ENCODE data around the gene SETBP1. TPM values are rescaled to one million over a fixed set of nuclear protein-coding genes. Genes with fewer than 3 reads are reported as not detected.

SETBP1 gene
- total RNA-seq, 1 donor from 2014 or later = 4.3 TPM

DNA sequence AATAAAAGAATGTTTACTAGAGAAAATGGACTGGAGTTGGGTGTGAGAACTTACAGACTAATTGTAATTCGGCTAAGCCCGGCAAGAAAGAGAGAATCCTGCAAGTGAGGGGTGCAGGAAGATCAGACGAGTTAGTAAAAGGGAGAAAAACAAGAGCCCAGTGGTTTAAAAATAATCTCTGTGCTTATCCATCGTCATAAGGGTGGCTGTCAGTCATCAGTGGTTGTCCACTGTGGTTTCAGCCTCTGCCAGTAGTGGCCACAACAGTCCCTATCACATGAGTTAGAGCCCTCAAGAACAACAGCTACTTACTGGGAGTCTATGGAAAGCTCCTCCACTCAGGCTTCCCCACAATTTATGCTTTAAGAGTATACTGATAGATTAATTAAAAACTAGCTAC lies 239.8 kb downstream of the SETBP1 start:
- intact Hi-C loops (cut with micrococcal nuclease) = no loop called here

DNA sequence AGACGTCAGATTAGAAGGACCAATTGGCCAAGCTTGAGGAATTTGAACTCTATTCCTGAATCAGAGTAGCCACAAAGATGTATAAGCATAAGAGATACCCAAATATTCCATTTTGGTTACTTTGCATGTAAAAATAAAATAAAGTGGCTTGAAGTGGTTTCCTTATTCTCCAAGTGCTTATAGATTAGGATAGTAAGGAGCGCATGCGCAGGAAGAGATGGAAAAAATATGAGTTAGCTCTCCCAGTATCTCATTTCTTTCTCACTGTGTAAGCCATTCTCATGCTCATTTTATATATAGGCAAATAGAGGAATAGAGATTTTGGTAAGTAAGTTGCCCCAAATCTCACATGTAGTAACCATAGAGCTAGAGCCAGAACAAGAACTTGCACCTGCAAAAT lies 241.3 kb downstream of the SETBP1 start:
- intact Hi-C loops (cut with micrococcal nuclease) = no loop called here

DNA sequence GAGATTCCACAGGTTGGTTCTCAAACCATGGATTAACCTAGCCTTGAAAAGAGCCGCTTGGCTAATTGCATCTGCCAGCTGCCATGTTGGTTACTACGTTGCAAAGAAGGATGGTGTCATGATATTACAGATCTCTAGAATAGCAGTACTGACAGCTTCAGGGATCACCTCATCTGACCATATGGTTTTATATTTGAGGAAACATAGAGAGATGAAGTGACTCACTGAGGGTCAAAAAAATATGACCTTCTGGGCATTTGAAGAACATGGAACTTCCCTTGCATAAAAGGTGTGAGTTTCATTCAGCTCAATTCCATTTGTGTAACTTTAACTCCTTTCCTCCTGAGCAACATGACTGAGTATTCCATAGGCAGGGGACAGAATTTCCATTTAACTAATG lies 242.3 kb downstream of the SETBP1 start:
- intact Hi-C loops (cut with micrococcal nuclease) = no loop called here

DNA sequence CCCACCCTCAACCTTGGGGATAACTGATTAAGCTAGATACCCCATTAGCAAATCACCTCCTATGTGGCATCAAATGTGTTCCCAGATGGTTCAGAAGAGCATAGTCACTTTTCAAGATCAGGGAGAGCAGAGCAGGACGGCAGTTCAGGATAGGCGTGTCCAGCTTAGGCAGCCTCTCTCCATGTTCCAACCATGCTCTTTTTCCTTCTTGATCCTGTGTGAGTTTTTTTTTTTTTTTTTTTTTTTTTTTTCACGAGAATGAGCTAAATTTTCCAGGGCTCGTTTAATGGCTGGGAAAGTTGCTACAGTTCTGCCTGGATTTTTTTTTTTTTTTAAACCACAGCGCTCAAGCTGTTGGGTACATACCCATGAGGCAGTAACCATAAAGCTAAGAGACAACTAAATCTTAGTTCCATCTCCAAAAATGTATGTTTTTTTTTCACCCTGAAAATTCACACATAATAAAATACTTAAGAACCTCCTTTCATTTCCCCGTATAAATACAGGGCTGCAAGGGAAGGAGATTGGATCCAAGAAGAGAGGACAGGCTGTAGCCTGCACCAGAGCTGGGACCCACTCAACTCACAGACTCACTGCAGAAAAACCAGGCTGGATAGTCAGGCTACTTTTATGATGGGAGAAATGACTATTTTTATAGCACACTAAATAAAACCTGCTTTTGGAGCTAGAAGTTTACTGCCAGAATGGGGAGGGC lies 244.3 kb downstream of the SETBP1 start:
- intact Hi-C loops (cut with micrococcal nuclease) = no loop called here

DNA sequence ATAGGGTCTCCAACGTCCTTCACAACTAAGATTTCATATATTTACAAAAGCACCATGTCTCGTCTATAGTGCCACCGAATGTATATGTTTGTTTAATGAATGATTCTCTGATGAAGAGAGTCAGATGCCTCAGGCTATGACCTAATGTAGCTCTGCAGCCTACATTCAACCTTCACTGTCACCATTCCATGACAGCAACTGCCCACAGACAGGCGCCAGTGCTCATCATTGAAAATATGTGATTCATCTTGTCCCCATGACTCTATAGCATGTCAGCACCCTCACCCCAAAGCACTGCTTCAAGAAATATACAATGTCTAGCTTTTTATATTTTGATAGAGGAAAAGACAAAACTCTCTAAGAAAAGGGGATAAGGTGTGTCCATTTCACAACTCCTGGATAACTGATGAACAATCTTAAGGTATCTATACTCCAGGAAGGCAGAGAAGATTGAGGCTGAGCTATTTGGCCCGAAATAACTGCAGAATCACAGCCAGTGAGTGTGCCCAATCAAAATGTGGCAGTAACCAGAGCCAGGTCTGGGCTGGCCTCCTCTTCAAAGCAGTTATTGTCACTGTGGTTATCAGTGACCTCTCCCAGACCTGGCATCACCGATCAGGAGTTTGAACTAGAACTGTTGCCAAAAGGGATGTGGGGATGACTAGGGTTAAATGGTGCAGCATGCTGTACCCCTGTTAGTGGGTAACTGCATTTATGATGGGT lies 246.6 kb downstream of the SETBP1 start:
- intact Hi-C loops (cut with micrococcal nuclease) = no loop called here

DNA sequence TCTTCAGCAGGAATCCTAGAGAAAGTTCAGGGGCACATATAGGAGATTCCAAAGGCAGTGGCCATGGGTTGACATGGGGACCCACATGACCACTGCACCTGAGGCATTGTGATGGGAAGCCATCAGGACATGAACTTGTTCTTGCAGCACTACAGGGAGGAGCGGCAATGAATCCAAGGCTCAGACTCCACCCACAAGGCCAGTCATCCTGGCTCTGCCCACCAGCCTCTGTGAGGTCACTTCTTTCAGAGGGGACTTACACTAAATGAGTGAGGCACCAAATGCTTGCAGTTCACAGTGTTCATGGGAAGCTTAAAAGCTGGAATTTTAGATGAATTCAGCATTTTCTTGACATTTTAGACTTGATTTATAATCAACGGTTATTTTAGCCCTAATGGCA lies 254.2 kb downstream of the SETBP1 start:
- intact Hi-C loops (cut with micrococcal nuclease) = no loop called here

DNA sequence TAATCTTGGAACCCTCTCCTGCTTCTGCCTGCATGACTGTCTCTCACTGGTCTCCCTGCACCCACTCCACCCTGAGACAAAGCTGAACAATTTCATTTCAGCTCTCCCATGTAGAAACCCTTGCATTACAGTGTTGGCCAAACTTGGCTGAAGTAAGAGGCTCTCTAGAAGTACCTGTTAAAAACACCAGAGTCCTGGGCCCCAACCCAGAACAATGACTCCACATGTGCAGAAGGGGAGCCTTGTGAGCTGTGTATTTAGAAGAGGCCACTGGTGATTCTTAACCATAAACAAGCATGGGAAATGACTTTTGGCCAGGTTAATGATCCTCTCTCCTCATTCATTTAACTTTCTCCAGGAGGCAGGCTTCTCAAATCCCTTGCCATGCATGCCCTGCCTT lies 254.8 kb downstream of the SETBP1 start:
- intact Hi-C loops (cut with micrococcal nuclease) = no loop called here

DNA sequence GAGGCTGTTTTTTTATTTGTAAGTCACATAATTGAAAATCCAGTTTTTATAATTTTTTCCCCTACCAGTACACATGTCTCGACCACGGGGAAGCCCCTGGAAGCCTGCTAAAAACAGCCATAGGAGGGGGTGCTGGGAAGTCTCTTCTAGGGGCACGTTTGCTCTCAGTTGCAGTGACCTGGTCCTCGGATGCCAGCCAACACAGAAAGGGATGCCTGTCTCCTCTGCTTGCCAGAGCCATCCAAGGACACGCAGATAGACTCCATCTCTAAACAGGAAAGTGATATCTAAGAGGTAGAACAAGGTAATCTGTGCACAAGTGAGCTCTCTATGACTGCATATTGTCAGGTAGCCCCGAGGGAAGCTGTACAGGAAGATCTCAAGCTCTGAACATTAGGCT lies 255.8 kb downstream of the SETBP1 start:
- intact Hi-C loops (cut with micrococcal nuclease) = no loop called here

DNA sequence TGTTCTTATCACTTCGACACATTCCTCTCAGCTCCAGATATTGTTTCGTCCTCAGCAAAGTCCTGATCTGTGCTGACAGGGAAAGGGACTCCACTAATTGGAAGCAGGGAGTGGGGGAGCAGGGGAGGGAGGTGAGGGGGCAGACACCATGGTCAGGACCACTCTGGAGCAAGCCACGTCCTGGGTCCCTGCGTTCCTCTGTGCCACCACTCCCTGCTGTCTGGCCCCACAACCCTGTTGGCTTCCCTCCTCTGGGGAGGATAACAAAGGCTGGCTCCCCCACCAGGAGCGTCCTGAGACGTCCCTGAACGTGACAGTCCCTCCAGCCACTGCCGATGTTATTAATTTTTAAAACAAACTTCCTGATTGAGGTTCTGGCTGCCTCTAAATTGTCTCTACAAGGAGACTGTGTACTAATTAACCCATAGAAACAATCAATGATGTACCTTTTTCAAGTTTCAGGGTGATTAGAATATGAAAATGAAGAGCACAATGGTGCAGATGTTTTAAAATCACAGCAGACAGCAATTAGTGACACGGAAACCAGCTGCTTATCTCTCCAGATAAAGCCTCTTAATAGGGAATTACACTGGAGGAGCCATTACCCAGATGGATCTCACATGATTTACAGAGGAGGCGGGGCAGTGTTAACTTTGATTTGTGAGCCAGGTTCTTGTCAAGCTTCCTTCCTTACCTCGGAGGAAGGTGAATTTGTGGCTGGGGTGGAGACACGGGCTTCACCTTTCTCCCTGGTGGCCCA lies 257.5 kb downstream of the SETBP1 start:
- intact Hi-C loops (cut with micrococcal nuclease) = no loop called here

DNA sequence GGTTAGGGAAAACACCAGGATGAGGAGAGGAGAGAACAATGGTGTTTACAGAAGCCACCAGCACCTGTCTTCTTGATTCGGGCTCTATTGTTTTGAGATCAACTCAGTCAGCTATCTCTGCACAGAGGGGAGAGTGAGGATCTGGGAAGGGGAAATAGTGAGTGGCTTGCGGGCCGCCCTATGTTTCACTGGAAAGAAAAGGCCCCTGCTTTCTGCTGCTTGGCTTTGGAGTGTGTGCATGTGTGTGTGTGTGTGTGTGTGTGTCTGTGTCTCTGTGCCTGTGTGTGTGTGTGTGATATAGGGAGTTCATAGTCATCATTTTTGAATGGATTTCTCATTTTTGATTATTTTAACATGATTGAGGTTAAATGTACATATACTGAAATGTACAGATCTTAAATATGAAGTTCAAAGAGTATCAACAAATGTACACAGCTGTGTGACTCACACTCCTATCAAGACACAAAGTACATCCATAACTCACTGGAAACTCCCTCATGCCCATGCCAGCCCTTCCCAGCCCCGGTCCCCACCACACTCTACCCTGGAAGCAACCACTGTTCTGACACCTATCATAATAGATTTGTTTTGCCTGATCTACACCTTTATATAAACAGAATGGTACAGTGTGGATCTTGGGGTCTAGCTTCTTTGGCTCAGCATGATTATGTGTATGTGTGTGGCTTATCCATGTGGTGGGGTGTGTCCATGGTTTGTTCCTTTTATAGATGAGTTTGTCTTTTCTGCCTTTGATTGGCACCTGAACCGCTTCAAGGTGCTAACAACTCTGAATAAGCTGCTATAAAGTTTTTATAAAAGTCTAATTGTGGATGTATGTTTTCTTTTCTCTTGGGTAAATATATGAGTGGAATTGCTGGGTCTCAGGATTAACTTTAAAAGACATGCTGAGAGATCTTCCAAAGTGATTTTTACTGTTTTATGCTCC lies 258.3 kb downstream of the SETBP1 start:
- intact Hi-C loops (cut with micrococcal nuclease) = no loop called here

DNA sequence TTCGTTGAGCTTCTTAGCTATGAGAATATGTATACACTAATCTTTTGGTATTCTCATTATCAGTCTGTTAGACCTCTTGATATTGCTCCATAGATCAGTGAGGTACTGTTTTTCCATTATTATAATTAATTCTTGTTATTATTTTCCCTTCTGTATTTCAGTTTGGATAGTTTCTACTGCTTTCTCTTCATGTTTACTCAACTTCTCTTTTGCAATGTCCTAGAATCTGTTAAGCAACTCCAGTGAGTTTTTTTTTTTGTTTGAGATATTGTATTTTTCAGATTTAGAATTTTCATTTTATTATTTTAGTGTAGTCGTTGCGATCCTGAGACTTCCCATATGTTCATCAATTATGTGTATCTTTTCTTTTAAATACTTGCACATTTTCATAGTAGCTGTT lies 260.8 kb downstream of the SETBP1 start:
- intact Hi-C loops (cut with micrococcal nuclease) = no loop called here

DNA sequence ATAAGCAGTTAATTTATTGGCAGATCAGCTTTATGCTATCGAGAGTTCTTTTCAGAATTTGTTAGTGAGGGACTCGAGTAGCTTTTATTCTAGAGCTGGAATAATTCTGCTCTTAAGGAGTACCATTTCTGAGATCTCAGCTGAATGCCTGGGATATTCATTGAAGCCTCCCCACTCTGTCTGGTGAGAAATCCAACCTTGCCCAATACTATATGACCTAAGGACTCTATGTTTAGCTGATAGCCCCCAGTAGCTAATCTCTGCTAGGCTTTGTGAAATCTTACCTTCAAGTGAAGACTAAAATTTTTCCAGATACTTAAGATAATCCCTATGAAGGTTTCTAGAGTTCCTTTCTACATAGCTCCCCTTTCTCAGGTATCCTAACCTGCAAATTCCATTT lies 261.4 kb downstream of the SETBP1 start:
- intact Hi-C loops (cut with micrococcal nuclease) = no loop called here

DNA sequence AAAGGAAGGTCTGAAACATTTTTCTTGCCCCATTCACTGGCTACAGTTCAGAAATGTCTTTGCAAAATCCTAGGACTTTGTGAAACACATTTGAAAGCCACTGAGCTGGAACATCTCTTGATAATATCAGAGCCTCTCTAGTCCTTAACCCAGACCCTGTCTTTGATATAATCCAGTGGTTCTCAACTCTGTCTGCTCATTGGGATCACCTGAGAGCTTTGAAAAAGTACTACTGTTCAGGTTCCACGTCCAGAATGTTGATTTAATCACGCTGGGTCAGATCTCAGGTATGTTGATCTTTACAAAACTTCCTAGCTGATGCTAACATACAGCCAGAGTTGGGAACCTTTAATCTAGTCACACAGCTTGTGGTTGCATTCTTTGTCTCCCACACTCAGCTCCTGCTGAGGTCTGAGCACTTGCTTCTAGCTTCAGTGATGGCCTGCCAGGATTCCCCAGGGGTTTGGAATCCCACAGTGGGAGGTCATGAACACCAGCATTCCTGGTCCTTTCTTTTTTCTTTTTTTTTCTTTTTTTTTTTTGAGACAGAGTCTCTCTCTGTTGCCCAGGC lies 262.7 kb downstream of the SETBP1 start:
- intact Hi-C loops (cut with micrococcal nuclease) = no loop called here

DNA sequence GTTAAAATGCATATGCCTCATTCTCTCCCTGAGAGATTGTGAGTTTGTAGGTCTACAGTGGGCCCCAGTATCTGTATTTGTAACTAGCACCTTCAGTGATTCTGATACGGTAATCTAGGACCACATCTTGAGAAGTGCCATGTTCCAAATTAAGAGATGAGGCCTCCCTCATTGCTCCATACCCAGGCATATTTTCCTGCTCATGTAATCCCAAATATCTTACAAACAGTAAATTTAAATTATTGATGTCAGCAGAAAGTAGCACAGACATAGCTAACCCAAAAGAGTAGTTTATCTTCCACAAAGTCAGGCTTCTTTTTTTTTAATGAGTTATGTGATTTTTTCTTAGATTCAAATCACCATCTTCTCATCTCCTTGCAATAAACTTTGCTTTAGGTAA lies 263.8 kb downstream of the SETBP1 start:
- intact Hi-C loops (cut with micrococcal nuclease) = no loop called here

DNA sequence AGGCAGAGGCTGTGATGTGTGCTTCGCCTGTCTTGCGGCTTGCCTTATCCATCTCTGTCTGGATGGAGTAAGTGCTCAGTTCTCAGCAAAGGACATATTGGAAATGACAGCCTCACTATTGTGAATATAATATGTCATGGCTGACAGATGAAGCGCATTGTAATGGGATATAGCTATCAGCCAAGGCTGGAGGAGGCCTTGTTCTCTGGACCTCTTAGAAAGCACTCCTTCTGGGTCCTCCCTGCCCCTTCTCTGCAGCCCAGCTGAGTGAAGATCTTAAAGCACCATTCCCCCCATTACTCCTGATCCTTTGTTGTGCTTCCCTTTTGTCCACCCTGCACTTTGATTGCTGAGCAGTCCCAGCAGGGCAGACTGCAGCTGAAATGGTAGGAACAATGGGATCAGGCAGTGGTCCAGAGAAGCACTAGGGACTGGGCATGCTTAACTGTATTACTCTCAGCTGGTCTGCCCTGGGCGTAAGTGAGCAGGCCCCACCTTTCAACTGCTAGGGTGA lies 265.3 kb downstream of the SETBP1 start:
- intact Hi-C loops (cut with micrococcal nuclease) = no loop called here

DNA sequence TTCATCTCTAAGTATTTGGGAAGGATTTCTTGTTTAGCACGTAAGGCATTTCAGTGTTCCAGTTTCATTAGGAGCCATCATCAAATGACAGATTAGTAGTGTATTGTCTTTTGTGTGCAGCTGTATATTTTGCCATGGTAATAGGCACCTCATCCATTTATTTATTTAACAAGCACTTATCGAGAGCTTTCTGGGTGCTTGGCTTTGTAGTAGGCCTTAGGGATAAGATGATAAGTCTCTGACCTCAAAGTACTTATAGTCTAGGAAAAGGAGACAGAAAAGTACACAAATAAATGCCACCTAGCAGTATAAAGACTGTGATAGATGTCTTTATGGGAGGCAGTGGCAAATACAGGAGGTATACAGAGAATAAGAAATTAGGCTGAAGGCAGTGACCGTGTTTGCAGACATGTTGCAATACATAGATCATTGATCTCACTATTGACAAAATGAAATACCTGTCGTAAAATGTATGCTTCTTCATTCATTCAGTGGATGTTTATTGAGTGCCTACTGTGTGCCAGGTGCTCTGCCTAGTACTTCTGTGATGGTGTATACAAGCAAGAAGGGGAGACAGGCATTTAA lies 265.9 kb downstream of the SETBP1 start:
- intact Hi-C loops (cut with micrococcal nuclease) = no loop called here

DNA sequence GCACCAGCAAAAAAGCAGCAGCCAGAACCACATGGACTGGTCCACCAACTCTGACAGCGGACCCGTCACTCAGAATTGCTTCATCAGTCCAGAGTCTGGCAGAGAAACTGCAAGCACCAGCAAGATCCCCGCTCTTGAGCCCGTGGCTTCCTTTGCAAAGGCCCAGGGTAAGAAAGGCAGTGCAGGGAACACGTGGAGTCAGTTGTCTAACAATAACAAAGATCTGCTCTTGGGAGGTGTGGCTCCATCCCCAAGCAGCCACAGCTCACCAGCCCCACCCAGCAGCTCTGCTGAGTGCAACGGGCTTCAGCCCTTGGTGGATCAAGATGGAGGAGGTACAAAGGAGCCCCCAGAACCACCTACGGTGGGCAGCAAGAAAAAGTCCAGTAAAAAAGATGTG lies 269.3 kb downstream of the SETBP1 start:
- intact Hi-C loops (cut with micrococcal nuclease) = no loop called here

DNA sequence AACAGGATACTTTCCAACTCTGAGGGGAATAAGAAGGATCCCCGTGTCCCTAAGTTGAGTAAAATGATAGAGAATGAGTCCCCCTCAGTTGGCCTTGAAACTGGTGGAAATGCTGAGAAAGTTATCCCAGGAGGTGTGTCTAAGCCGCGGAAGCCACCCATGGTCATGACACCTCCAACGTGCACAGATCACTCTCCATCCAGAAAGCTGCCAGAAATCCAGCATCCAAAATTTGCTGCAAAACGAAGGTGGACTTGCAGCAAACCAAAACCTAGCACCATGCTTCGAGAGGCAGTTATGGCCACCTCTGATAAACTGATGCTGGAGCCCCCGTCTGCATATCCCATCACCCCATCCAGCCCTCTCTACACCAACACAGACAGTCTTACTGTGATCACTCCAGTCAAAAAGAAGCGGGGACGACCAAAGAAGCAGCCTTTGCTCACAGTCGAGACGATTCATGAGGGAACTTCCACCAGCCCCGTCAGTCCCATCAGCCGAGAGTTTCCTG lies 270.1 kb downstream of the SETBP1 start:
- intact Hi-C loops (cut with micrococcal nuclease) = no loop called here

DNA sequence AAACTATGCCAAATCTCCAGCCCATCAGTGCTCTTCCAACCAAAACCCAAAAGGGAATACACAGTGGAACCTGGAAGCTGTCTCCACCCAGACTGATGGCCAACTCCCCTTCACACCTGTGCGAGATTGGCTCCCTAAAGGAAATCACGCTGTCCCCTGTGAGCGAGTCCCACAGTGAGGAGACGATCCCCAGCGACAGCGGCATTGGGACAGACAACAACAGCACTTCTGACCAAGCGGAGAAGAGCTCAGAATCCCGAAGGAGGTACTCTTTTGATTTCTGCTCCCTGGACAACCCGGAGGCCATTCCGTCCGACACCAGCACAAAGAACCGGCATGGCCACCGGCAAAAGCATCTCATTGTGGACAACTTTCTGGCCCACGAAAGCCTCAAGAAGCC lies 271.1 kb downstream of the SETBP1 start:
- intact Hi-C loops (cut with micrococcal nuclease) = no loop called here

DNA sequence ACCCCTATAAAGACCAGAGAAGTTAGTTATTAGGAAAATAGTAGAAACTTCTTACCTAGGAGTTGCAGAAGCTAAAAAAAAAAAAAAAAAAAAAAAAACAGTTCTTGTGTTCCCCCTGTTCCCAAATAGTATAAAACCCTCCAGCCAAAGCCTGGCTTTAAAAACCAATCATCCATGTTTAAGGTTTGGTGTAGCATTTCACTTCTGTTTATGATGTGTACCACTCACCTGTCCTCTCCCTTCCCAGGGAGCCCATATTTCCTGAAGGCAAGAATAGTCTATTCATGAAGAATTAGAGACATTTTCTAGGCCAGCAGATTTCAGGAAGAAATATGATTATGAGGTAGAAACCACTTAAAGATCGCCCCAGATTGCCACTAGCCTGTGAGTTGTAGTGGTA lies 273.6 kb downstream of the SETBP1 start:
- intact Hi-C loops (cut with micrococcal nuclease) = no loop called here

Data from T-helper 2 cell treated with Interferon-gamma antibody and Interleukin-4, amounts not matched to agents 100 ng/mL and 5 ng/mL, for 36 hours (primary cell).